SK-N-SH (cell line): Measurements from ENCODE around the gene EEF2K. TPM values are rescaled to one million over a fixed set of nuclear protein-coding genes. Genes with fewer than 3 reads are reported as not detected.

Experiments
- CTCF ChIA-PET: fragments of 300-600, 350-600 bp; formaldehyde crosslinking; extraction: SDS; loops from one replicate; lab custom pipeline; 2021; lab: Yijun Ruan, JAX
- POLR2A ChIA-PET: fragments of 350-600 bp; sonication (Branson Sonifier 250); formaldehyde crosslinking; extraction: SDS; loops from one replicate; lab custom pipeline; 2020; ENCODE audit warnings: antibody characterized with exemption, inconsistent platforms; lab: Yijun Ruan, JAX
- DNase-seq: peaks from one replicate; pipeline ENCODE4 v3.0.0; 2012
- H2AFZ ChIP-seq: fragments of 200-600 bp; sonication (generic); 2 replicates; pipeline ENCODE4 v1.8.1; 2016; ENCODE audit warnings: antibody characterized with exemption, mild to moderate bottlenecking, low read depth
- H3F3A ChIP-seq: fragments of 200-600 bp; sonication (generic); replicated peaks from 2 replicates; pipeline ENCODE3; 2016; ENCODE audit warnings: antibody characterized with exemption, mild to moderate bottlenecking; ENCODE audit not compliant: insufficient read depth
- H3K27ac ChIP-seq, 2 experiments: fragments of 200-500 bp in 1 of 2; fragments of 200-600 bp in 1 of 2; sonication (Bioruptor generic) in 1 of 2; sonication (generic), shearing (Covaris generic) in 1 of 2; 2 replicates each; pipeline versions ENCODE4 v1.5.1 to v1.6.1; 2014 to 2016; ENCODE audit warnings: low read depth in 2 of 2, inconsistent platforms in 1 of 2, low read length in 1 of 2, mild to moderate bottlenecking in 1 of 2, mixed read lengths in 1 of 2
- H3K27me3 ChIP-seq: fragments of 200-600 bp; sonication (generic), shearing (Covaris generic); 2 replicates; pipeline ENCODE4 v1.6.1; 2016; ENCODE audit warnings: mixed run types; ENCODE audit not compliant: insufficient read depth
- H3K36me3 ChIP-seq, 2 experiments: fragments of 200-500 bp in 1 of 2; fragments of 200-600 bp in 1 of 2; sonication (Bioruptor generic) in 1 of 2; sonication (generic) in 1 of 2; replicated peaks in 1 of 2; 2 replicates each; pipeline versions ENCODE3 to v1.5.1; 2014 to 2016; ENCODE audit warnings: low read length in 1 of 2, mild to moderate bottlenecking in 1 of 2; ENCODE audit not compliant: insufficient read depth in 2 of 2, control insufficient read depth in 1 of 2
- H3K4me1 ChIP-seq, 2 experiments: fragments of 200-500 bp in 1 of 2; fragments of 200-600 bp in 1 of 2; sonication (Bioruptor generic) in 1 of 2; sonication (generic), shearing (Covaris generic) in 1 of 2; 2 replicates each; pipeline versions ENCODE4 v1.5.1 to v1.6.1; 2014 to 2016; ENCODE audit warnings: low read depth in 1 of 2, low read length in 1 of 2, mixed run types in 1 of 2; ENCODE audit not compliant: insufficient read depth in 2 of 2, control insufficient read depth in 1 of 2
- H3K4me2 ChIP-seq: fragments of 200-600 bp; sonication (generic), shearing (Covaris generic); 2 replicates; pipeline ENCODE4 v1.6.1; 2017; ENCODE audit warnings: mixed run types
- H3K4me3 ChIP-seq, 2 experiments: fragments of 200-500 bp in 1 of 2; fragments of 200-600 bp in 1 of 2; sonication (Bioruptor generic) in 1 of 2; sonication (generic), shearing (Covaris generic) in 1 of 2; 2 replicates each; pipeline versions ENCODE4 v1.5.1 to v1.8.1; 2014 to 2016; ENCODE audit warnings: low read depth in 2 of 2, inconsistent platforms in 1 of 2, low read length in 1 of 2, mild to moderate bottlenecking in 1 of 2, mixed read lengths in 1 of 2, moderate library complexity in 1 of 2
- H3K79me2 ChIP-seq: fragments of 200-600 bp; sonication (generic); 2 replicates; pipeline ENCODE4 v1.8.1; 2017; ENCODE audit warnings: mild to moderate bottlenecking; ENCODE audit not compliant: insufficient read depth
- H3K9ac ChIP-seq: fragments of 200-600 bp; sonication (generic); 2 replicates; pipeline ENCODE4 v1.6.1; 2017; ENCODE audit warnings: mixed run types
- H3K9me2 ChIP-seq: fragments of 200-600 bp; sonication (generic); 2 replicates; pipeline ENCODE4 v1.6.1; 2017; ENCODE audit warnings: mixed run types
- H3K9me3 ChIP-seq: fragments of 200-600 bp; sonication (generic); 2 replicates; pipeline ENCODE4 v1.6.1; 2017; ENCODE audit warnings: mixed run types, mild to moderate bottlenecking, moderate library complexity
- H4K20me1 ChIP-seq: fragments of 200-600 bp; sonication (generic); 2 replicates; pipeline ENCODE4 v1.6.1; 2017; ENCODE audit warnings: mild to moderate bottlenecking, mixed run types; ENCODE audit not compliant: insufficient read depth
- ELF1 ChIP-seq: IDR thresholded peaks from 2 replicates; pipeline ENCODE4 v1.4.0; 2012
- FOSL2 ChIP-seq: IDR thresholded peaks from 2 replicates; pipeline ENCODE4 v1.4.0; 2012; ENCODE audit warnings: low read depth, mild to moderate bottlenecking, moderate library complexity, borderline replicate concordance
- GABPA ChIP-seq: IDR thresholded peaks from 2 replicates; pipeline ENCODE4 v1.4.0; 2012; ENCODE audit warnings: low read depth, mild to moderate bottlenecking
- GATA2 ChIP-seq: sonication (generic); formaldehyde crosslinking; IDR thresholded peaks from 2 replicates; pipeline ENCODE4 v1.5.0; 2020; ENCODE audit warnings: mild to moderate bottlenecking, missing genetic modification reagents
- MXI1 ChIP-seq: IDR thresholded peaks from 2 replicates; pipeline ENCODE4 v1.6.1; 2012; ENCODE audit warnings: mild to moderate bottlenecking, low read depth, low read length, improper control_type of control experiment
- NFIC ChIP-seq: IDR thresholded peaks from 2 replicates; pipeline ENCODE4 v1.4.0; 2012; ENCODE audit warnings: borderline replicate concordance
- NRF1 ChIP-seq: IDR thresholded peaks from 2 replicates; pipeline ENCODE4 v1.6.1; 2012; ENCODE audit warnings: low read depth, mild to moderate bottlenecking, low read length
- RCOR1 ChIP-seq: fragments of 150-350 bp; IDR thresholded peaks from 2 replicates; pipeline ENCODE4 v1.6.1; 2017; ENCODE audit warnings: antibody characterized with exemption, low read length
- SIN3A ChIP-seq: IDR thresholded peaks from 2 replicates; pipeline ENCODE4 v1.6.1; 2012; ENCODE audit warnings: low read depth, mild to moderate bottlenecking, low read length, moderate library complexity, borderline replicate concordance
- SMC3 ChIP-seq: IDR thresholded peaks from 2 replicates; pipeline ENCODE4 v1.6.1; 2012; ENCODE audit warnings: low read depth, low read length, improper control_type of control experiment
- TAF1 ChIP-seq: IDR thresholded peaks from 2 replicates; pipeline ENCODE4 v1.6.1; 2012; ENCODE audit warnings: low read depth, mild to moderate bottlenecking, low read length, moderate library complexity, borderline replicate concordance
- WGBS: methylation state at CpG from one replicate; pipeline ENCODE4 v1.1.6; 2017; ENCODE audit warnings: low lambda C conversion rate; 5-methylcytosine and 5-hydroxymethylcytosine counted together
- polyA plus RNA-seq, 3 experiments: library from polyadenylated mRNA; depleted of rRNA; stranded (reverse); fragments of >200 nt; gene quantifications; 2 replicates each; pipeline ENCODE4 v1.2.3, GENCODE V29; 2012
- TF ChIP-seq, protein P1 (sequence below): IDR thresholded peaks from 2 replicates; pipeline ENCODE4 v1.6.1; 2012; ENCODE audit warnings: mild to moderate bottlenecking, low read depth, low read length, moderate library complexity

The EEF2K gene
- polyA plus RNA-seq, 1 of the 3 experiments (the other 2 are of a cell fraction): 8.0 TPM

DNA sequence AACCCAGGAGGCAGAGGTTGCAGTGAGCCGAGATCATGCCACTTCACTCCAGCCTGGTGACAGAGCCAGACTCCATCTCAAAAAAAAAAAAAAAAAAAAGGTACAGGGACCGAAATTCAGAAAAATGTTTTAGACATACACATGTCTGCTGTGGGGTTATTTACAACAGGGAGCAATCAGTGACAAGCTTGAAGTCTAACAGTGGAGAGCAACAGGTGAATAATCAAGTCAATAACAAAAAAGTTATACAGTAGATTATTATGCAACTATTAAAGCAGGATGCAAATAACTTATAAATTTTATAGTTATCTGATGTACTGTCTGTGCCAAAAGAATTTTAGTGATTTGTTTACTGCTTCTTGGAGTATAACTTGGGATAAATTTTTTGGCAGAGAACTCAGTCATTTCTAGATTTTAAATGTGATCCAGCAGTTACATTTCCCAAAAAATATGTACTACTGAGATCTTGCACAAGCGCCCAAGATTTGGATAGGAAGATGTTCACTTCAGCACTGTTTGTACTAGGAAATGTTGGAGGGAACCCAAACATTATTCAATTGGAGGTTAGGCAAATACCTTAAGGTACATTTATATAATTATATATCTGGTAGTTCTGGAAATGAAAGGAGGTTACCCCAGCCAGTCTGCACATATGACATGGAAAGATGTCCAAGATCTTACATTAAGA is 34.1 kb downstream of the EEF2K start:
- WGBS: 85% methylated on average over 3 of the region's 3 CpGs
- Histone ChIP-seq H4K20me1 (no peaks in the 10 kb centered on the region), H3K36me3 (peaks cover 0 to 6% of the 10 kb centered on the region in 2 experiments), H3K9me2 (no peaks in the 10 kb centered on the region), H2AFZ (no peak overlapping the region), H3K9ac (no peak overlapping the region), H3F3A (peaks cover 4% of the 10 kb centered on the region), H3K27me3 (no peaks in the 10 kb centered on the region), H3K79me2 (peaks cover 3% of the 10 kb centered on the region; the same call in 1 of the 2 replicates), H3K4me1 (no peaks in the 10 kb centered on the region), H3K9me3 (no peaks in the 10 kb centered on the region), H3K4me2 (no peak overlapping the region), H3K4me3 (no peak overlapping the region), H3K27ac (no peak overlapping the region)
- TF ChIP-seq TAF1: no peak
- no peak for TF ChIP-seq MXI1
- no peak for TF ChIP-seq FOSL2
- TF ChIP-seq GATA2 (CRISPR knock-in tag): no peak
- no peak for TF ChIP-seq ELF1
- no peak for TF ChIP-seq NRF1
- no peak for TF ChIP-seq SMC3
- TF ChIP-seq RCOR1: no peak
- TF ChIP-seq, protein P1, sequence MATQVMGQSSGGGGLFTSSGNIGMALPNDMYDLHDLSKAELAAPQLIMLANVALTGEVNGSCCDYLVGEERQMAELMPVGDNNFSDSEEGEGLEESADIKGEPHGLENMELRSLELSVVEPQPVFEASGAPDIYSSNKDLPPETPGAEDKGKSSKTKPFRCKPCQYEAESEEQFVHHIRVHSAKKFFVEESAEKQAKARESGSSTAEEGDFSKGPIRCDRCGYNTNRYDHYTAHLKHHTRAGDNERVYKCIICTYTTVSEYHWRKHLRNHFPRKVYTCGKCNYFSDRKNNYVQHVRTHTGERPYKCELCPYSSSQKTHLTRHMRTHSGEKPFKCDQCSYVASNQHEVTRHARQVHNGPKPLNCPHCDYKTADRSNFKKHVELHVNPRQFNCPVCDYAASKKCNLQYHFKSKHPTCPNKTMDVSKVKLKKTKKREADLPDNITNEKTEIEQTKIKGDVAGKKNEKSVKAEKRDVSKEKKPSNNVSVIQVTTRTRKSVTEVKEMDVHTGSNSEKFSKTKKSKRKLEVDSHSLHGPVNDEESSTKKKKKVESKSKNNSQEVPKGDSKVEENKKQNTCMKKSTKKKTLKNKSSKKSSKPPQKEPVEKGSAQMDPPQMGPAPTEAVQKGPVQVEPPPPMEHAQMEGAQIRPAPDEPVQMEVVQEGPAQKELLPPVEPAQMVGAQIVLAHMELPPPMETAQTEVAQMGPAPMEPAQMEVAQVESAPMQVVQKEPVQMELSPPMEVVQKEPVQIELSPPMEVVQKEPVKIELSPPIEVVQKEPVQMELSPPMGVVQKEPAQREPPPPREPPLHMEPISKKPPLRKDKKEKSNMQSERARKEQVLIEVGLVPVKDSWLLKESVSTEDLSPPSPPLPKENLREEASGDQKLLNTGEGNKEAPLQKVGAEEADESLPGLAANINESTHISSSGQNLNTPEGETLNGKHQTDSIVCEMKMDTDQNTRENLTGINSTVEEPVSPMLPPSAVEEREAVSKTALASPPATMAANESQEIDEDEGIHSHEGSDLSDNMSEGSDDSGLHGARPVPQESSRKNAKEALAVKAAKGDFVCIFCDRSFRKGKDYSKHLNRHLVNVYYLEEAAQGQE: no peak
- TF ChIP-seq NFIC: no peak
- no peak for TF ChIP-seq GABPA
- ChIA-PET POLR2A (no interaction called here), CTCF (interaction anchor here (0.7 kb wide), 1 partner anchor 20 kb away, joined by 3 read pairs; no protein-coding TSS in a partner anchor)
- no peak for DNase-seq

DNA sequence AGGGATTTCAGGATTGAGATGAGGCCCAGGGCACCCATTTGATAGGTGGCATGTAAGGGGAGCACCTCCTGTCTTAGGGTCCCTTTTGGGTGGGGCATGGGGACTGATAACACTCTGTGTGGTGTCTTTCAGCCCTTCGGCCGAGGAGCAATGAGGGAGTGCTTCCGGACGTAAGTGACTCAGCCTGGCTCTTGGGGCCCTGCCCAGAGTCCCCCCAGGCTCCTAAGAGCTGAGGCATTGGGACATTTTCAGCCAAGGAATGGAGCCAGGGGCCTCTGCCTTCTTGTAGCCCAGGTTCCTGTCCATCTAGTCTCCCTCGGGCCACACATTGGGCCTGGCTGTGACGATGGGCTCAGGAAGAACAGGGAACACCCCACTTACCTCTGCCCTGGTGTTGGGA is 44.4 kb downstream of the EEF2K start:
- POLR2A ChIA-PET: no interaction called here
- no peaks in the 10 kb centered on the region for H4K20me1 ChIP-seq
- H3K4me3 ChIP-seq: no peak overlapping the region
- no peak overlapping the region for H3K4me2 ChIP-seq
- no peaks in the 10 kb centered on the region for H3K27me3 ChIP-seq
- peaks cover 13 to 15% of the 10 kb centered on the region in 2 experiments for H3K36me3 ChIP-seq
- WGBS: no CpG with 5 or more reads among the region's 6 CpGs
- no peaks in the 10 kb centered on the region for H3K9me3 ChIP-seq
- H3K9me2 ChIP-seq: no peaks in the 10 kb centered on the region
- H3K9ac ChIP-seq: no peak overlapping the region
- H3K79me2 ChIP-seq: no peaks in the 10 kb centered on the region
- TF ChIP-seq SIN3A: no peak
- TF ChIP-seq FOSL2: no peak
- TF ChIP-seq SMC3: no peak
- CTCF ChIA-PET: no interaction called here
- no peak overlapping the region for H2AFZ ChIP-seq
- no peak for DNase-seq
- H3K4me1 ChIP-seq: no peaks in the 10 kb centered on the region
- no peaks in the 10 kb centered on the region for H3F3A ChIP-seq
- no peak overlapping the region for H3K27ac ChIP-seq
